ENCODE results near the gene PSMA1.
A peak's percentile ranks its signal among the peaks of the same experiment; 100 is the strongest.

Gene PSMA1

GRCh38 chr11:14529321-14529720 lies 9.1 kb upstream of the PSMA1 start:
- no peak for DNase-seq

GRCh38 chr11:14522801-14523200 lies 2.6 kb upstream of the PSMA1 start:
- no peak for DNase-seq

- DNase-seq: no peak
These were observed 2.1 kb upstream of the PSMA1 start for GRCh38 chr11:14522245-14522644.

- DNase-seq: no peak
These were observed 563 bp upstream of the PSMA1 start for GRCh38 chr11:14520747-14521151.

- DNase-seq: no peak
These were observed 629 bp downstream of the PSMA1 start for GRCh38 chr11:14519597-14519916.

- no peak for DNase-seq
These were observed 1.4 kb downstream of the PSMA1 start for GRCh38 chr11:14518820-14519219.

- no peak for DNase-seq
These were observed 6.4 kb downstream of the PSMA1 start for GRCh38 chr11:14513800-14514199.

- DNase-seq: no peak
These were observed 13.7 kb downstream of the PSMA1 start for GRCh38 chr11:14506532-14506931.

GRCh38 chr11:14503023-14503422 lies 17.2 kb downstream of the PSMA1 start:
- no peak for DNase-seq

GRCh38 chr11:14502039-14502438 lies 18.1 kb downstream of the PSMA1 start:
- no peak for DNase-seq

- peak; percentile 53 for DNase-seq
These were observed 20.0 kb downstream of the PSMA1 start for GRCh38 chr11:14500181-14500651.

GRCh38 chr11:14499560-14500180 lies 20.5 kb downstream of the PSMA1 start, which contains the start of gene COPB1:
Gene COPB1 (minus strand): TSS chr11:14499811. CDS start chr11:14498928, 883 bp downstream.
- DNase-seq: peak; percentile 92

- peak; percentile 4 for DNase-seq
These were observed 21.0 kb downstream of the PSMA1 start for GRCh38 chr11:14499178-14499559.

- no peak for DNase-seq
These were observed 39.5 kb downstream of the PSMA1 start for GRCh38 chr11:14480716-14481115.

- no peak for DNase-seq
These were observed 49.1 kb downstream of the PSMA1 start for GRCh38 chr11:14471127-14471526.

GRCh38 chr11:14463623-14464022 lies 56.6 kb downstream of the PSMA1 start:
- no peak for DNase-seq

GRCh38 chr11:14460147-14460546 lies 60.0 kb downstream of the PSMA1 start:
- no peak for DNase-seq

- DNase-seq: no peak
These were observed 61.8 kb downstream of the PSMA1 start for GRCh38 chr11:14458377-14458776.

- DNase-seq: no peak
These were observed 64.3 kb downstream of the PSMA1 start for GRCh38 chr11:14455648-14456430.
